CD14-positive monocyte (primary cell): Measurements from ENCODE around the gene CLEC18A. TPM values are rescaled to one million over a fixed set of nuclear protein-coding genes. Genes with fewer than 3 reads are reported as not detected.
A peak's percentile ranks its signal among the peaks of the same experiment; 100 is the strongest.

Source experiments
- DNase-seq, 3 donors: peaks; one replicate each; pipeline ENCODE4 v3.0.0-alpha.2; 2011 to 2022
- H2AFZ ChIP-seq: 2 replicates; pipeline ENCODE4 v1.6.0; 2012; ENCODE audit warnings: mild to moderate bottlenecking, low read depth, low read length, inconsistent platforms; ENCODE audit not compliant: insufficient read depth, poor library complexity, severe bottlenecking
- H3K27ac ChIP-seq, 2 donors: 1 replicate in 1 of 2; 2 replicates in 1 of 2; pipeline ENCODE4 v1.5.1; 2012 to 2013; ENCODE audit warnings: low read length in 2 of 2, control low read depth in 1 of 2, inconsistent platforms in 1 of 2, low read depth in 1 of 2, mild to moderate bottlenecking in 1 of 2
- H3K27me3 ChIP-seq, 2 donors: one replicate each; pipeline versions ENCODE4 v1.6.0 to v1.6.1; 2011 to 2013; ENCODE audit warnings: low read length in 2 of 2; ENCODE audit not compliant: control insufficient read depth in 2 of 2, insufficient read depth in 2 of 2
- H3K36me3 ChIP-seq, 2 donors: replicated peaks in 1 of 2; 1 replicate in 1 of 2; 2 replicates in 1 of 2; pipeline versions ENCODE4 v1.5.1 to v1.6.1; 2012 to 2013; ENCODE audit warnings: low read length in 2 of 2, control low read depth in 1 of 2, inconsistent platforms in 1 of 2, mild to moderate bottlenecking in 1 of 2; ENCODE audit not compliant: insufficient read depth in 2 of 2, control insufficient read depth in 1 of 2
- H3K4me1 ChIP-seq, 2 donors: 1 replicate in 1 of 2; 2 replicates in 1 of 2; pipeline versions ENCODE4 v1.5.1 to v1.6.1; 2012 to 2013; ENCODE audit warnings: low read length in 2 of 2, control low read depth in 1 of 2, inconsistent platforms in 1 of 2, mild to moderate bottlenecking in 1 of 2, moderate library complexity in 1 of 2; ENCODE audit not compliant: insufficient read depth in 2 of 2, control insufficient read depth in 1 of 2
- H3K4me2 ChIP-seq: replicated peaks from 2 replicates; pipeline ENCODE3; 2012; ENCODE audit warnings: low read length, moderate library complexity, mild to moderate bottlenecking; ENCODE audit not compliant: poor library complexity, severe bottlenecking; ENCODE audit errors: extremely low read depth
- H3K4me3 ChIP-seq, 3 experiments: fragments of 200-600 bp in 1 of 3; sonication (generic) in 1 of 3; replicated peaks in 1 of 3; 1 replicate in 2 of 3; 2 replicates in 1 of 3; pipeline ENCODE4 v1.5.1; 2011 to 2013; ENCODE audit warnings: low read length in 3 of 3, mild to moderate bottlenecking in 3 of 3, control low read depth in 2 of 3, low read depth in 2 of 3, inconsistent platforms in 1 of 3, moderate library complexity in 1 of 3
- H3K79me2 ChIP-seq: 2 replicates; pipeline ENCODE4 v1.6.0; 2012; ENCODE audit warnings: mild to moderate bottlenecking, control low read depth, inconsistent platforms, low read length, moderate library complexity; ENCODE audit not compliant: insufficient read depth
- H3K9ac ChIP-seq: 2 replicates; pipeline ENCODE4 v1.6.0; 2017; ENCODE audit warnings: low read length, mild to moderate bottlenecking; ENCODE audit not compliant: insufficient read depth, poor library complexity, severe bottlenecking
- H3K9me3 ChIP-seq, 2 donors: replicated peaks in 1 of 2; 1 replicate in 1 of 2; 2 replicates in 1 of 2; pipeline versions ENCODE4 v1.5.1 to v1.6.1; 2012 to 2013; ENCODE audit warnings: low read length in 2 of 2, control low read depth in 1 of 2; ENCODE audit not compliant: control insufficient read depth in 1 of 2, insufficient read depth in 1 of 2
- H4K20me1 ChIP-seq: 2 replicates; pipeline ENCODE4 v1.6.0; 2012; ENCODE audit warnings: mild to moderate bottlenecking, low read length, control low read depth, moderate library complexity; ENCODE audit not compliant: insufficient read depth
- H3K27ac Mint-ChIP-seq, 7 donors: one replicate each; pipeline ENCODE4 v1.8.0; 2020; ENCODE audit warnings: mild to moderate bottlenecking in 7 of 7, mixed read lengths in 7 of 7, moderate library complexity in 6 of 7, inconsistent platforms in 2 of 7
- H3K27me3 Mint-ChIP-seq, 3 donors: one replicate each; pipeline ENCODE4 v1.8.0; 2021 to 2022; ENCODE audit warnings: low read depth in 3 of 3, mild to moderate bottlenecking in 3 of 3, mixed read lengths in 3 of 3, moderate library complexity in 3 of 3, inconsistent platforms in 1 of 3
- H3K36me3 Mint-ChIP-seq, 2 donors: one replicate each; pipeline ENCODE4 v1.8.0; 2020; ENCODE audit warnings: mixed read lengths in 2 of 2, inconsistent platforms in 1 of 2, mild to moderate bottlenecking in 1 of 2
- H3K4me1 Mint-ChIP-seq: one replicate; pipeline ENCODE4 v1.8.0; 2020; ENCODE audit warnings: mild to moderate bottlenecking, mixed read lengths
- H3K4me3 Mint-ChIP-seq, 2 donors: one replicate each; pipeline ENCODE4 v1.8.0; 2020; ENCODE audit warnings: mild to moderate bottlenecking in 2 of 2, mixed read lengths in 2 of 2, moderate library complexity in 1 of 2
- H3K9me3 Mint-ChIP-seq, 7 donors: one replicate each; pipeline ENCODE4 v1.8.0; 2020 to 2022; ENCODE audit warnings: mixed read lengths in 7 of 7, mild to moderate bottlenecking in 6 of 7, moderate library complexity in 6 of 7, inconsistent platforms in 2 of 7
- WGBS: methylation state at CpG from one replicate; pipeline ENCODE4 v1.1.5; 2013; ENCODE audit warnings: missing lambda C conversion rate; ENCODE audit not compliant: insufficient coverage; 5-methylcytosine and 5-hydroxymethylcytosine counted together
- intact Hi-C, 2 donors: fragments of 100-400 bp; cut with micrococcal nuclease; formaldehyde crosslinking; loops; one replicate each; pipeline versions ENCODE4 v1.15.0 to v1.15.1; 2023
- polyA plus RNA-seq, 3 donors: library from polyadenylated mRNA; depleted of rRNA in 1 of 3; unstranded in 2 of 3; stranded (reverse) in 1 of 3; fragments of 300-500 nt in 2 of 3; fragments of >200 nt in 1 of 3; fragmentation: Illumina TruSeq in 2 of 3; gene quantifications; 1 replicate in 2 of 3; 2 replicates in 1 of 3; pipeline ENCODE4 v1.2.3, GENCODE V29; 2012 to 2021
- TF ChIP-seq, protein P1 (sequence below): fragments of 200-600 bp; IDR thresholded peaks from one replicate; pipeline ENCODE4 v1.8.0; 2022; ENCODE audit warnings: antibody characterized with exemption, mild to moderate bottlenecking

Gene CLEC18A
- polyA plus RNA-seq, 3 donors = 2.7 TPM; not detected in 2

GRCh38 chr16:69917739-69918138 lies 33.4 kb upstream of the CLEC18A start:
- no peaks in the 10 kb centered on the region for H3K4me1 Mint-ChIP-seq
- TF ChIP-seq, protein P1, sequence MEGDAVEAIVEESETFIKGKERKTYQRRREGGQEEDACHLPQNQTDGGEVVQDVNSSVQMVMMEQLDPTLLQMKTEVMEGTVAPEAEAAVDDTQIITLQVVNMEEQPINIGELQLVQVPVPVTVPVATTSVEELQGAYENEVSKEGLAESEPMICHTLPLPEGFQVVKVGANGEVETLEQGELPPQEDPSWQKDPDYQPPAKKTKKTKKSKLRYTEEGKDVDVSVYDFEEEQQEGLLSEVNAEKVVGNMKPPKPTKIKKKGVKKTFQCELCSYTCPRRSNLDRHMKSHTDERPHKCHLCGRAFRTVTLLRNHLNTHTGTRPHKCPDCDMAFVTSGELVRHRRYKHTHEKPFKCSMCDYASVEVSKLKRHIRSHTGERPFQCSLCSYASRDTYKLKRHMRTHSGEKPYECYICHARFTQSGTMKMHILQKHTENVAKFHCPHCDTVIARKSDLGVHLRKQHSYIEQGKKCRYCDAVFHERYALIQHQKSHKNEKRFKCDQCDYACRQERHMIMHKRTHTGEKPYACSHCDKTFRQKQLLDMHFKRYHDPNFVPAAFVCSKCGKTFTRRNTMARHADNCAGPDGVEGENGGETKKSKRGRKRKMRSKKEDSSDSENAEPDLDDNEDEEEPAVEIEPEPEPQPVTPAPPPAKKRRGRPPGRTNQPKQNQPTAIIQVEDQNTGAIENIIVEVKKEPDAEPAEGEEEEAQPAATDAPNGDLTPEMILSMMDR = no peak
- H3K27me3 Mint-ChIP-seq = no peaks in the 10 kb centered on the region

GRCh38 chr16:69918241-69918640 lies 32.9 kb upstream of the CLEC18A start:
- DNase-seq = no peak
- TF ChIP-seq, protein P1 = no peak
- no peaks in the 10 kb centered on the region for H3K79me2 ChIP-seq
- no peak overlapping the region for H3K27ac ChIP-seq
- no peak overlapping the region for H3K9ac ChIP-seq
- H3K9me3 ChIP-seq = no peaks in the 10 kb centered on the region
- H3K4me2 ChIP-seq = no peak overlapping the region
- no peaks in the 10 kb centered on the region for H3K9me3 Mint-ChIP-seq
- peaks cover 27 to 82% of the 10 kb centered on the region in 2 donors for H3K36me3 ChIP-seq
- peak overlapping the region in 1 of 7 donors; percentile 50 for H3K27ac Mint-ChIP-seq
- no peaks in the 10 kb centered on the region for H3K27me3 Mint-ChIP-seq
- H2AFZ ChIP-seq = no peak overlapping the region
- H3K4me3 ChIP-seq = no peak overlapping the region
- H4K20me1 ChIP-seq = no peaks in the 10 kb centered on the region
- H3K4me1 Mint-ChIP-seq = no peaks in the 10 kb centered on the region
- no CpG with 5 or more reads among the region's 1 CpG for WGBS
- no peaks in the 10 kb centered on the region for H3K4me1 ChIP-seq
- H3K36me3 Mint-ChIP-seq = peaks cover 65 to 89% of the 10 kb centered on the region in 2 donors
- intact Hi-C loops = no loop called here
- H3K27me3 ChIP-seq = no peaks in the 10 kb centered on the region
- H3K4me3 Mint-ChIP-seq = no peak overlapping the region

More at GRCh38 chr16:69917739-69918138, 33.4 kb upstream of the CLEC18A start:
- Histone ChIP-seq H3K4me2 (no peak overlapping the region), H3K9me3 (no peaks in the 10 kb centered on the region), H3K4me3 (no peak overlapping the region), H3K9ac (no peak overlapping the region), H3K27me3 (no peaks in the 10 kb centered on the region), H3K27ac (no peak overlapping the region), H3K4me1 (no peaks in the 10 kb centered on the region), H2AFZ (no peak overlapping the region), H3K79me2 (no peaks in the 10 kb centered on the region), H3K36me3 (peaks cover 27 to 80% of the 10 kb centered on the region in 2 donors), H4K20me1 (no peaks in the 10 kb centered on the region)
- H3K27ac Mint-ChIP-seq = peak overlapping the region in 1 of 7 donors; percentile 46
- H3K4me3 Mint-ChIP-seq = no peak overlapping the region
- 98% methylated on average over 18 of the region's 20 CpGs for WGBS
- intact Hi-C loops = no loop called here
- H3K36me3 Mint-ChIP-seq = peaks cover 65 to 86% of the 10 kb centered on the region in 2 donors
- no peaks in the 10 kb centered on the region for H3K9me3 Mint-ChIP-seq
- no peak for DNase-seq
